CD4-positive, CD25-positive, alpha-beta regulatory T cell (primary cell): ENCODE measurements around the gene PRR19. TPM values are rescaled to one million over a fixed set of nuclear protein-coding genes. Genes with fewer than 3 reads are reported as not detected.

Experiments
- ATAC-seq, 2 donors: fragments of 150-1000 bp; cut with Tn5 transposase; one replicate each; pipeline ENCODE4 v1.10.0; 2021; ENCODE audit warnings: low read depth in 2 of 2, moderate number of reproducible peaks in 2 of 2, moderate library complexity in 1 of 2
- DNase-seq, 3 donors: peaks; one replicate each; pipeline versions ENCODE4 v3.0.0 to v3.0.0-alpha.2; 2012 to 2022; ENCODE audit warnings: mixed read lengths in 1 of 3
- H3K27ac ChIP-seq: one replicate; pipeline ENCODE4 v1.7.0; 2013; ENCODE audit warnings: mild to moderate bottlenecking, low read length; ENCODE audit not compliant: insufficient read depth, poor library complexity, severe bottlenecking
- H3K27me3 ChIP-seq: one replicate; pipeline ENCODE4 v1.7.0; 2013; ENCODE audit warnings: low read length; ENCODE audit not compliant: control insufficient read depth, insufficient read depth
- H3K36me3 ChIP-seq: one replicate; pipeline ENCODE4 v1.7.0; 2013; ENCODE audit warnings: mild to moderate bottlenecking, low read length, moderate library complexity; ENCODE audit not compliant: control insufficient read depth, insufficient read depth
- H3K4me1 ChIP-seq: 2 replicates; pipeline ENCODE4 v1.7.0; 2013; ENCODE audit warnings: mild to moderate bottlenecking, low read length; ENCODE audit not compliant: insufficient read depth, control insufficient read depth, poor library complexity, severe bottlenecking
- H3K4me3 ChIP-seq: one replicate; pipeline ENCODE4 v1.7.0; 2013; ENCODE audit warnings: low read depth, mild to moderate bottlenecking, low read length, moderate library complexity
- H3K9me3 ChIP-seq, 2 experiments: 1 replicate in 1 of 2; 2 replicates in 1 of 2; pipeline ENCODE4 v1.7.0; 2013; ENCODE audit warnings: low read length in 2 of 2, mild to moderate bottlenecking in 1 of 2, moderate library complexity in 1 of 2; ENCODE audit not compliant: control insufficient read depth in 2 of 2
- H3K27ac Mint-ChIP-seq, 3 donors: one replicate each; pipeline ENCODE4 v1.8.0; 2020 to 2022; ENCODE audit warnings: mild to moderate bottlenecking in 3 of 3, mixed read lengths in 3 of 3, moderate library complexity in 2 of 3
- H3K27me3 Mint-ChIP-seq: one replicate; pipeline ENCODE4 v1.8.0; 2022; ENCODE audit warnings: mild to moderate bottlenecking, mixed read lengths
- H3K36me3 Mint-ChIP-seq: one replicate; pipeline ENCODE4 v1.8.0; 2020; ENCODE audit warnings: mixed read lengths
- H3K4me1 Mint-ChIP-seq, 4 donors: one replicate each; pipeline ENCODE4 v1.8.0; 2020 to 2022; ENCODE audit warnings: mixed read lengths in 4 of 4, mild to moderate bottlenecking in 1 of 4
- H3K4me3 Mint-ChIP-seq, 4 donors: one replicate each; pipeline ENCODE4 v1.8.0; 2020 to 2022; ENCODE audit warnings: mild to moderate bottlenecking in 4 of 4, mixed read lengths in 4 of 4, moderate library complexity in 3 of 4
- H3K9me3 Mint-ChIP-seq, 7 donors: one replicate each; pipeline ENCODE4 v1.8.0; 2020 to 2022; ENCODE audit warnings: mixed read lengths in 7 of 7, mild to moderate bottlenecking in 3 of 7, moderate library complexity in 2 of 7
- polyA plus RNA-seq, 4 donors: library from polyadenylated mRNA; unstranded; fragments of 300-500 nt; fragmentation: Illumina TruSeq; gene quantifications; one replicate each; pipeline ENCODE4 v1.2.3, GENCODE V29; 2021
- total RNA-seq: library from RNA; stranded (reverse); gene quantifications from one replicate; pipeline ENCODE4 v1.2.3, GENCODE V29; 2022

Gene PRR19
- total and polyA plus RNA-seq, 5 donors from 2014 or later, result 0.10 to 0.83 (median 0.21) TPM; not detected in 1

DNA sequence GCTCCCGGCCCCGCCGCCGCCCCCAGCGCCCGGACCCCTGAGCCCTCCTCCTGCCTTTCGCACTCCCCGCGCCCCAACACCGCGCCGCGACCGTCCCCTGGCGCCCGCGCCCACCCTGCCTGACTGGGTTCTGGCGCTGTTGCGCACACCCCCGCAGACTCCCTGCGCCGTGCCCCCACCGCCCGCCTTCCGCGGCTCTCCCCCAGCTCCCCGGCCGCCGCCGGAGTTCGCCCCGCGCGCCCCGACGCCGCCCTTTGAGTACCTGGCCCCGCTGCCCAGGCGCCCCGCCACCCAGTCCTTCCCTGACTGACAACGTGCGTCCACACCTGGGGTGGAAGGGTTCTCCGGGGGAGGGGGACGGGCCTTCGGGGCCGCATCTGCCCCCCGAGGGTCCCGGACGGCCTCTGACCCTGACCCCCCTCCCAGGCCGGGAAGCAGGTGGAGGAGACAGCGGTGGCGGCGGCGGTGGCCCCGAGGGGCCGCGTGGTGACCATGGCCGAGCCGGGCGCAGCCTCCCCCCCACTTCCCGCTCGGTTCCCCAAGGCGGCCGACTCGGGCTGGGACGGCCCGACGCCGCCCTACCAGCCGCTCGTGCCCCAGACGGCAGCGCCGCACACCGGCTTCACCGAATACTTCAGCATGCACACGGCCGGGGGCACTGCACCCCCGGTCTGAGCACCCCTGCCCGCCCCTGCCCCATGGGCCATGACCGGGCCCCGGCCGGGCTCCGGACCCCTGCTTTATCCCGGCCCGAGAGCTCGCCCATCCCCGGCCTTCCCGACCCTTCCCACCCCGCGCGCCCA is 22.1 kb downstream of the PRR19 start:
- peaks cover 25% of the 10 kb centered on the region for H3K4me1 ChIP-seq
- Mint-ChIP-seq H3K9me3 (peaks cover 0 to 4% (median 0%) of the 10 kb centered on the region in 7 donors), H3K4me1 (peaks cover 3 to 29% (median 20%) of the 10 kb centered on the region in 4 donors), H3K36me3 (peaks cover 3% of the 10 kb centered on the region), H3K27me3 (peaks cover 39% of the 10 kb centered on the region), H3K27ac (no peak overlapping the region), H3K4me3 (peak overlapping the region in 1 of 4 donors; percentile 56)
- DNase-seq (peak in 2 of 3 donors; percentile 16 to 24), ATAC-seq (no peak)
- H3K9me3 ChIP-seq, result no peaks in the 10 kb centered on the region
- peaks cover 6% of the 10 kb centered on the region for H3K27me3 ChIP-seq
- H3K4me3 ChIP-seq, result no peak overlapping the region
- no peak overlapping the region for H3K27ac ChIP-seq
- no peaks in the 10 kb centered on the region for H3K36me3 ChIP-seq

DNA sequence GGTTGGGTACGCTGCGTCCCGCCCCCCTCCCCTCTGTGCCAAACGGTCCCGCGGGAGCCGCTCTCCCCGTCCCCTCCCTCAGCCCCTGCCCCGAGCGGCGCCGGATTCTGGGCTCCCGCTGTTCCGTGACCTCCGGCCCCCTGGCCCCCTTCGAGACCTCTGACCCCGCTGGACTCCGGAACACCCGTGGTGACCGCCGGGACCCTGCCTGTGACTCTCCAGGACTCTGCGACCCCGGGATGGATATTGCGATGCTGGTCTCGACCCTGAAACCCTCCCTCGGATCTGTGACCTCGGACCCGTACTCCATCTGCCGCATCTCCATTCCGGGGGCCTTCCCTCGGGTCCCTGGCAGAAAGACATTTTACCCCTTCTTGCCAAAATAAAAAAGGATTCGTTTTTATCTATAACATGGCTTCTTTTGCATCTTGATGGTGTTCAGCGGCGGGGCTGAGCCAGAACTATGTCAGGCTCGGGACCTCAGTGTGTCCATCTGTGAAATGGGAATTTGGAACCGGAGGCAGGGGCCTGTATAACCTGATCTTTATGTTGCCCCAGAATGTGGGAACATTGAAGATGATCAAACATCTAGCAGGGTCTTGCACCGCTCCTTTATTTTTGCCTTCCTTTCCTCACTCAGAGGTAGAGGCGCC is 22.8 kb downstream of the PRR19 start:
- peak overlapping the region; percentile 38 to 87 (median 70) for H3K27ac Mint-ChIP-seq
- no peak for ATAC-seq
- H3K9me3 Mint-ChIP-seq, result peaks cover 0 to 4% (median 0%) of the 10 kb centered on the region in 7 donors
- peaks cover 3 to 31% (median 22%) of the 10 kb centered on the region in 4 donors for H3K4me1 Mint-ChIP-seq
- H3K27me3 Mint-ChIP-seq, result peaks cover 42% of the 10 kb centered on the region
- no peak for DNase-seq
- H3K4me3 Mint-ChIP-seq, result peak overlapping the region; percentile 88 to 96 (median 94)
- Histone ChIP-seq H3K9me3 (no peaks in the 10 kb centered on the region), H3K4me3 (peak overlapping the region; percentile 72), H3K27me3 (peaks cover 6% of the 10 kb centered on the region), H3K36me3 (no peaks in the 10 kb centered on the region), H3K4me1 (peaks cover 25% of the 10 kb centered on the region), H3K27ac (no peak overlapping the region)
- H3K36me3 Mint-ChIP-seq, result peaks cover 3% of the 10 kb centered on the region

DNA sequence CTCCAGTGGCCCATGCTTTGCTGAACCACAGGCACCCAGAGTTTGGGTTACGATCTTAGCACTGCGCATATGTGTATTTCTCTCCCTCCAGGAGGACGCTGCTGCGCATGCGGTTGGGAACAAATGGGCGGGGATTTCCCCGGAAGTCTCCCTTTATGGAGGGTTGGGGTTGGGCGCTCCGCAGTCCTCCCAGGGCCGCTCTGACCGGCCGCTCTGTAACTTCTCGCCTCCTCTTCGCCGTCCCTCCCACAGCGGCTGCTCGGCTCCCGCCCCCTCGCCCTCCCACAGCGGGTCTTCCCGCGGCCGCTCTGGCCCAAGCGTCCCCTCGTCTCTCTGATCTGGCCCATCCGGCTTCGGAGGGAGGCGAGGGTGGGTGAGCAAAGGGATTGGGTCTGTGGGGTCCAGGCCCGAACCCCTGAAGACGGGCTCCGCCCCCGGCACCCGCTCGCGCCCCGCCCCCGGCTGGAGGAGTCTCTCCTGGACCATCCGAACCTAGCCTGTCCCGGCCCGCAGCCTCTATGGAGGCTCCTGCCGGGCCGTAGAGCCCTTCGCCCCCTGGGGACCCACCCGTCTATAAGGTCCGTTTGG is 23.5 kb downstream of the PRR19 start, which contains the start of gene MEGF8:
TSS of gene MEGF8 (plus strand) at position 328 of the 588 bp plus-strand sequence. CDS start 609 bp downstream, outside the sequence.
- DNase-seq (peak; percentile 96 to 99 (median 98)), ATAC-seq (peak; percentile 92 to 94)
- H3K27me3 Mint-ChIP-seq, result peaks cover 41% of the 10 kb centered on the region
- Histone ChIP-seq H3K36me3 (no peaks in the 10 kb centered on the region), H3K27me3 (peaks cover 6% of the 10 kb centered on the region), H3K4me1 (peaks cover 25% of the 10 kb centered on the region), H3K27ac (peak within 1 kb of the TSS; percentile 75), H3K9me3 (no peaks in the 10 kb centered on the region), H3K4me3 (peak within 1 kb of the TSS; percentile 72)
- peaks cover 3 to 31% (median 22%) of the 10 kb centered on the region in 4 donors for H3K4me1 Mint-ChIP-seq
- H3K9me3 Mint-ChIP-seq, result peaks cover 0 to 4% (median 0%) of the 10 kb centered on the region in 7 donors
- H3K36me3 Mint-ChIP-seq, result peaks cover 3% of the 10 kb centered on the region
- peak within 1 kb of the TSS; percentile 38 to 87 (median 70) for H3K27ac Mint-ChIP-seq
- peak within 1 kb of the TSS; percentile 88 to 96 (median 94) for H3K4me3 Mint-ChIP-seq

DNA sequence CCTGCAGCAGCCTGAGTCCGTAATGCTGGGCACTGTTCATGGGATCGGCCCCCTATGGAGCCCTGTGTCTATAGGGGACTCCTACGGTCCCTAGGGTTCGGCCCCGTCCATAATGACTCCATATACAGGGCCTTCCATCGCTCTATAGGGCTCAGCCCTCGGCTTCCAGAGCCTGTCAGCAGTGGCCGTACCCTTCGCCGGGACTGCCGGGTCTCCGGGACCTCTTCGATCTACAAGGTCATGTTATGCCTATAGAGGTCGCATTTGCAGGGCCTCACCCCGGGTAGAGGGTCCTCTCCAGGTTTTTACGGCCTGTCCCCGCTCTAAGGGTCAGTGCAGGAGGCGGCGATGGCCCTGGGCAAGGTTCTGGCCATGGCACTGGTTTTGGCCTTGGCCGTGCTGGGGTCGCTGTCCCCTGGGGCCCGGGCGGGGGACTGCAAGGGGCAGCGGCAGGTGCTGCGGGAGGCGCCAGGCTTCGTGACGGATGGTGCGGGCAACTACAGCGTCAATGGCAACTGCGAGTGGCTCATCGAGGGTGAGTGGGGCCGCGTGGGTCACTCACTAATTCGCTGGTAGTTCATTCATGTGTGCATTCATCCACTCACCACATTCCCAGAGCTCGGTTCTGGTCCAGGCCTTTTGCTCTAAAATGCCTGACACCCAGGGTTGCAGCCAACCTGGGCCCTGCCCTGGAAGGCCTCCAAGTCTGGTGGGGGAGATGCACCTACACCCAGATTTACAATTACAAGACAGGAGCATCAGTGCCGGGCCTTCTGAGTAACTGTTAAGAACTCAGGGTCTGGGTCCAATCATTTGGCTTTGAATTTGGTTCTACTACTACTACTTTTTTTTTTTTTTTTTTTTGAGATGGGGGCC is 24.2 kb downstream of the PRR19 start:
- DNase-seq, result peak in 2 of 3 donors; percentile 21 to 42
- Mint-ChIP-seq H3K27me3 (peaks cover 34% of the 10 kb centered on the region), H3K27ac (peak overlapping the region in 2 of 3 donors; percentile 70 to 87), H3K36me3 (peaks cover 3% of the 10 kb centered on the region), H3K4me3 (peak overlapping the region; percentile 88 to 96 (median 94)), H3K9me3 (peaks cover 0 to 4% (median 0%) of the 10 kb centered on the region in 7 donors), H3K4me1 (peaks cover 3 to 35% (median 22%) of the 10 kb centered on the region in 4 donors)
- H3K36me3 ChIP-seq, result no peaks in the 10 kb centered on the region
- peaks cover 25% of the 10 kb centered on the region for H3K4me1 ChIP-seq
- ATAC-seq, result peak in 1 of 2 donors; percentile 1
- H3K4me3 ChIP-seq, result peak overlapping the region; percentile 72
- H3K27ac ChIP-seq, result peak overlapping the region; percentile 75
- no peaks in the 10 kb centered on the region for H3K9me3 ChIP-seq
- H3K27me3 ChIP-seq, result peaks cover 6% of the 10 kb centered on the region

DNA sequence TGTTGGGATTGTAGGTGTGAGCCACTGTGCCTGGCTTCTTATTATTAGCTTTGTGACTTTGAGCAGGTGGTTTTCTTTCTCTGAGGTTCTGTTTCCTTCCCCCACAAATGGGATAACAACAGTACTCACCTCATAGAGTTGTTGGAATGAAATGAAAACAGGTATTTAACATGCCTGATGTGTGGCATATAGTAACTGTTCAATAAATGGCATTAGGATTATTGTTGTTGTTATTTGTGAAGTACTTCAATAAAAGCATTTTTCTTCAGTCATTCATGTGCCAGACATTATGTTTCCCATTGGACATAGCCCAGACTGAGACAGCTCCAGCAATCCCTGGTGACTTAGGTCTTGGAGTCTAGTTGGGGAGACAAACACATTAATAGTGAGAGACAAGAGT is 25.0 kb downstream of the PRR19 start:
- Histone ChIP-seq H3K36me3 (no peaks in the 10 kb centered on the region), H3K27me3 (peaks cover 6% of the 10 kb centered on the region), H3K4me3 (peak overlapping the region; percentile 21), H3K4me1 (peaks cover 25% of the 10 kb centered on the region), H3K9me3 (no peaks in the 10 kb centered on the region), H3K27ac (no peak overlapping the region)
- H3K4me1 Mint-ChIP-seq, result peaks cover 3 to 35% (median 22%) of the 10 kb centered on the region in 4 donors
- peaks cover 28% of the 10 kb centered on the region for H3K27me3 Mint-ChIP-seq
- ATAC-seq (no peak), DNase-seq (no peak)
- no peak overlapping the region for H3K27ac Mint-ChIP-seq
- peaks cover 3% of the 10 kb centered on the region for H3K36me3 Mint-ChIP-seq
- H3K4me3 Mint-ChIP-seq, result peak overlapping the region; percentile 88 to 96 (median 94)
- peaks cover 0 to 4% (median 0%) of the 10 kb centered on the region in 7 donors for H3K9me3 Mint-ChIP-seq

DNA sequence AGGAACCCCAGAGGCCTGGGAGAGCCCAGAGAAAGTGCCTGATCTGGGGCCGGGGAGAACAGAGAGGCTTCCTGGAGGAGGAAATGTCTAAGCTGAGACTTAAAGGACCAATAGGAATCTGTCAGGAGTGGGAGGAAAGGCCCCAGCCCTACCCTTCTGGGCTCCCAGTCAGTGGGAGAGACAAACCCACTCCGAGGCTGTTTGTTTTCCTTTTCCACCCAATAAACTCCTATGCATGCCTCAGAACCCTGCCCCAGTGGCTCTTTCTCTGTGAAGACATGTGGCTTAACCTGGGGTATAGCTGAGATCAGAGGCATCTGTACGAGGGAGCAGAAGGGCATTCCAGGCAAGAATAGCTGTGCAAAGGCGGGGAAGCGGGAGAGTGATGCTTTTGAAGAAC is 25.4 kb downstream of the PRR19 start:
- H3K27me3 ChIP-seq, result peaks cover 6% of the 10 kb centered on the region
- peaks cover 0 to 4% (median 0%) of the 10 kb centered on the region in 7 donors for H3K9me3 Mint-ChIP-seq
- H3K36me3 Mint-ChIP-seq, result peaks cover 3% of the 10 kb centered on the region
- no peaks in the 10 kb centered on the region for H3K36me3 ChIP-seq
- no peak for DNase-seq
- H3K27ac Mint-ChIP-seq, result no peak overlapping the region
- H3K4me3 Mint-ChIP-seq, result peak overlapping the region in 2 of 4 donors; percentile 38 to 88
- no peaks in the 10 kb centered on the region for H3K9me3 ChIP-seq
- peaks cover 24% of the 10 kb centered on the region for H3K27me3 Mint-ChIP-seq
- peaks cover 3 to 35% (median 22%) of the 10 kb centered on the region in 4 donors for H3K4me1 Mint-ChIP-seq
- H3K4me3 ChIP-seq, result no peak overlapping the region
- ATAC-seq, result no peak
- H3K4me1 ChIP-seq, result peaks cover 25% of the 10 kb centered on the region
- H3K27ac ChIP-seq, result no peak overlapping the region
